Transverse colon (tissue), 4 donors: Measurements from ENCODE around the gene NEUROD4.

Experiments
- EP300 ChIP-seq: sonication (generic); formaldehyde crosslinking; IDR thresholded peaks from one replicate; pipeline ENCODE4 v1.6.1; 2017; ENCODE audit warnings: antibody characterized with exemption, low read depth
- POLR2A ChIP-seq: fragments of 450-650 bp; IDR thresholded peaks from one replicate; pipeline ENCODE4 v1.6.1; 2016; ENCODE audit warnings: antibody characterized with exemption, mild to moderate bottlenecking, moderate library complexity
- POLR2AphosphoS5 ChIP-seq, 3 donors: sonication (generic); formaldehyde crosslinking; IDR thresholded peaks; one replicate each; pipeline ENCODE4 v1.6.1; 2016; ENCODE audit warnings: antibody characterized with exemption in 3 of 3
- TF ChIP-seq, protein P1 (sequence below), 5 experiments: fragments of 200-600 bp in 3 of 5; fragments of 450-650 bp in 2 of 5; sonication (generic) in 3 of 5; IDR thresholded peaks; 1 replicate in 2 of 5; 2 replicates in 3 of 5; pipeline ENCODE4 v1.5.1; 2016 to 2017; ENCODE audit warnings: antibody characterized with exemption in 5 of 5, inconsistent platforms in 3 of 5, mild to moderate bottlenecking in 2 of 5, moderate library complexity in 1 of 5

DNA sequence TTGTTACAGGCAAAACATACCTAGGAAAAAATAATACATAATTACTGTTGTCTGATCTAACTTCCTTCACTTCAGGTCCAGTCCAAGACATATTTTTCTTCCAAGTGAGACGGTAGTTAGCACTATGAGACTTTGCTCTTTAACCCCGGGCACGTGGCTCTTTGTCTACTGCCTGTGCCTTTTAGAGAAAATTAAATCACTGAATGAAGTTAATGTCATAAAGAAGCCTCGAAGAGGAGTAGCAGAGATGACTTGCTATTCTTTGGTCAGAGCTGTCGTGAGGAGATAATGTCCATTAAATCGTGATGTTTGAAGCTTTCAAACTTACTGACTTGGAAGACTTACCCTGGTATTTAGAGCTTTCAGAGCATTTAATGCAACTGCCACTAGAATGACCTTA lies 43.9 kb upstream of the NEUROD4 start:
- TF ChIP-seq POLR2AphosphoS5 (IDR thresholded peaks at IDR 0.05) (no peak), EP300 (no peak), POLR2A (no peak)
- TF ChIP-seq, protein P1, sequence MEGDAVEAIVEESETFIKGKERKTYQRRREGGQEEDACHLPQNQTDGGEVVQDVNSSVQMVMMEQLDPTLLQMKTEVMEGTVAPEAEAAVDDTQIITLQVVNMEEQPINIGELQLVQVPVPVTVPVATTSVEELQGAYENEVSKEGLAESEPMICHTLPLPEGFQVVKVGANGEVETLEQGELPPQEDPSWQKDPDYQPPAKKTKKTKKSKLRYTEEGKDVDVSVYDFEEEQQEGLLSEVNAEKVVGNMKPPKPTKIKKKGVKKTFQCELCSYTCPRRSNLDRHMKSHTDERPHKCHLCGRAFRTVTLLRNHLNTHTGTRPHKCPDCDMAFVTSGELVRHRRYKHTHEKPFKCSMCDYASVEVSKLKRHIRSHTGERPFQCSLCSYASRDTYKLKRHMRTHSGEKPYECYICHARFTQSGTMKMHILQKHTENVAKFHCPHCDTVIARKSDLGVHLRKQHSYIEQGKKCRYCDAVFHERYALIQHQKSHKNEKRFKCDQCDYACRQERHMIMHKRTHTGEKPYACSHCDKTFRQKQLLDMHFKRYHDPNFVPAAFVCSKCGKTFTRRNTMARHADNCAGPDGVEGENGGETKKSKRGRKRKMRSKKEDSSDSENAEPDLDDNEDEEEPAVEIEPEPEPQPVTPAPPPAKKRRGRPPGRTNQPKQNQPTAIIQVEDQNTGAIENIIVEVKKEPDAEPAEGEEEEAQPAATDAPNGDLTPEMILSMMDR (IDR thresholded peaks at IDR 0.05) = no peak
